Measurements from ENCODE around the gene KRTAP9-4.

- TF ChIP-seq CTCF (IDR thresholded peaks at IDR 0.05) (no peak), POLR2A (IDR thresholded peaks at IDR 0.05) (no peak)
Measured at GRCh38 chr17:41230094-41230493, 19.4 kb upstream of the KRTAP9-4 start.
